ENCODE data around the gene SGIP1.

DNA sequence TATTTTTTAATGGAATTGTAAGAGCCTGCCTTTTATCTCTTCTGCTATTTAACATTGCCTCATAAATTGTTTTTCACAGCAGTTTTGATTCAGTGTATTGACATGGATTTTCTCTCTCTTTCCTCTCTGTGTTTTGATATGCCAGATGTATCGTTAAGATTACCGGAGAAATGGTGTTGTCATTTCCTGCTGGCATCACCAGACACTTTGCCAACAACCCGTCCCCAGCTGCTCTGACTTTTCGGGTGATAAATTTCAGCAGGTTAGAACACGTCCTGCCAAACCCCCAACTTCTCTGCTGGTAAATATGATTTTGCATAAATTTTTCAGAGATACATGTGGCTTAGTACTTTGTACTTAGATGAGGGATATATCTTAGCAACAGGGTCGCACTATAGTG is 195.2 kb downstream of the SGIP1 start:
- TF ChIP-seq, protein P1, sequence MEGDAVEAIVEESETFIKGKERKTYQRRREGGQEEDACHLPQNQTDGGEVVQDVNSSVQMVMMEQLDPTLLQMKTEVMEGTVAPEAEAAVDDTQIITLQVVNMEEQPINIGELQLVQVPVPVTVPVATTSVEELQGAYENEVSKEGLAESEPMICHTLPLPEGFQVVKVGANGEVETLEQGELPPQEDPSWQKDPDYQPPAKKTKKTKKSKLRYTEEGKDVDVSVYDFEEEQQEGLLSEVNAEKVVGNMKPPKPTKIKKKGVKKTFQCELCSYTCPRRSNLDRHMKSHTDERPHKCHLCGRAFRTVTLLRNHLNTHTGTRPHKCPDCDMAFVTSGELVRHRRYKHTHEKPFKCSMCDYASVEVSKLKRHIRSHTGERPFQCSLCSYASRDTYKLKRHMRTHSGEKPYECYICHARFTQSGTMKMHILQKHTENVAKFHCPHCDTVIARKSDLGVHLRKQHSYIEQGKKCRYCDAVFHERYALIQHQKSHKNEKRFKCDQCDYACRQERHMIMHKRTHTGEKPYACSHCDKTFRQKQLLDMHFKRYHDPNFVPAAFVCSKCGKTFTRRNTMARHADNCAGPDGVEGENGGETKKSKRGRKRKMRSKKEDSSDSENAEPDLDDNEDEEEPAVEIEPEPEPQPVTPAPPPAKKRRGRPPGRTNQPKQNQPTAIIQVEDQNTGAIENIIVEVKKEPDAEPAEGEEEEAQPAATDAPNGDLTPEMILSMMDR (IDR thresholded peaks at IDR 0.05): no peak
- TF ChIP-seq POLR2AphosphoS5 (IDR thresholded peaks at IDR 0.05) (no peak), POLR2A (IDR thresholded peaks at IDR 0.05) (no peak)

Data from sigmoid colon (tissue), 4 donors.